Heart right ventricle (tissue), 16 donors: ENCODE data around the gene PNMA6E. TPM values are rescaled to one million over a fixed set of nuclear protein-coding genes. Genes with fewer than 3 reads are reported as not detected.

ENCODE experiments used
- ATAC-seq, 8 donors: fragments of 200-7000 bp; cut with Tn5 transposase; one replicate each; pipeline ENCODE4 v1.9.1; 2020; ENCODE audit warnings: mild to moderate bottlenecking in 8 of 8, moderate library complexity in 8 of 8, moderate number of reproducible peaks in 1 of 8
- DNase-seq, 2 donors: peaks; one replicate each; pipeline ENCODE4 v3.0.0-alpha.2; 2020
- H3K27ac ChIP-seq, 10 donors: fragments of 200-600 bp; sonication (generic) in 2 of 10; one replicate each; pipeline versions ENCODE4 v1.5.0 to v1.8.0; 2020 to 2022; ENCODE audit warnings: mild to moderate bottlenecking in 3 of 10
- H3K27me3 ChIP-seq, 7 donors: fragments of 200-600 bp; one replicate each; pipeline ENCODE4 v1.8.0; 2021 to 2022; ENCODE audit warnings: mild to moderate bottlenecking in 2 of 7
- H3K36me3 ChIP-seq, 9 donors: fragments of 200-600 bp; sonication (generic) in 1 of 9; one replicate each; pipeline versions ENCODE4 v1.5.0 to v1.8.0; 2020 to 2022; ENCODE audit warnings: mild to moderate bottlenecking in 2 of 9
- H3K4me1 ChIP-seq, 9 donors: fragments of 200-600 bp; sonication (generic) in 1 of 9; one replicate each; pipeline versions ENCODE4 v1.5.0 to v1.8.0; 2020 to 2022; ENCODE audit warnings: mild to moderate bottlenecking in 4 of 9
- H3K4me3 ChIP-seq, 10 donors: fragments of 200-600 bp; sonication (generic) in 2 of 10; one replicate each; pipeline versions ENCODE4 v1.5.0 to v1.8.0; 2020 to 2022; ENCODE audit warnings: mild to moderate bottlenecking in 7 of 10, moderate library complexity in 2 of 10
- H3K9me3 ChIP-seq, 11 donors: fragments of 200-600 bp in 10 of 11; sonication (generic) in 2 of 11; one replicate each; pipeline versions ENCODE4 v1.5.0 to v1.8.0; 2013 to 2022; ENCODE audit warnings: mild to moderate bottlenecking in 2 of 11, control low read depth in 1 of 11, moderate library complexity in 1 of 11
- WGBS, 2 donors: extraction: QIAGEN DNeasy Blood & Tissue Kit; methylation state at CpG; one replicate each; pipeline ENCODE4 v1.1.7; 2013; ENCODE audit warnings: inconsistent platforms in 1 of 2; 5-methylcytosine and 5-hydroxymethylcytosine counted together
- intact Hi-C, 10 donors: fragments of 100-400 bp; cut with DNase I; formaldehyde crosslinking; loops; one replicate each; pipeline versions ENCODE4 v1.11.1 to v1.14.2; 2022
- polyA plus RNA-seq, 2 donors: library from polyadenylated mRNA; stranded (reverse); fragments of 200-250 nt; gene quantifications; one replicate each; pipeline ENCODE4 v1.2.3, GENCODE V29; 2013
- total RNA-seq, 10 donors: library from RNA; stranded (reverse); fragmentation: NEBNext Ultra II Directional in 3 of 10; extraction: Animal tissue kit (Norgen Biotek cat#: 25700) in 3 of 10; gene quantifications; one replicate each; pipeline versions ENCODE4 v1.2.1 to v1.2.4, GENCODE V29; 2021 to 2023
- TF ChIP-seq, protein P1 (sequence below), 9 donors: fragments of 200-600 bp; sonication (generic) in 2 of 9; IDR thresholded peaks; one replicate each; pipeline versions ENCODE4 v1.5.0 to v1.8.0; 2021 to 2022; ENCODE audit warnings: antibody characterized with exemption in 9 of 9, mild to moderate bottlenecking in 5 of 9, moderate library complexity in 1 of 9
- donor health status: Arrhythmogenic right ventricular cardiomyopathy.
- donor health status: ischemic (EF 13 %, LVEDD 7.1; RV severe dilation, severe dysfunction).
- donor health status: healthy with polysubstance abuse.
- donor health status: DM: no; HTN: yes; CAD: no.
- donor health status: DM: no; HTN: no; CAD: no.
- donor health status: ischemic (EF 25% LVEDD 6.9; RV normal size, moderate dysfunction).
- donor health status: ischemic (EF 25% LVEDD 5.7; RV mildly dilated, moderate dysfunction).
- donor health status: healthy.
- donor health status: DM: yes; HTN: yes; CAD: no.
- donor health status: Ischemic cardiomyopathy.
- donor health status: ischemic (EF 35%, LVEDD 5.7; RV mildly dilated, moderate dysfunction).
- donor health status: nonischemic (EF 11% LVEDD 7.7; RV severe dilation, severe dysfunction).
- donor health status: DM: yes; HTN: yes; CAD: no.
- donor health status: PGD.
- donor health status: ischemic (EF 29% LVEDD 5.4; RV normal size, mild dysfunction).
- donor health status: nonischemic (EF 23%, LVEDD 6.1; RV moderate dilation, normal function).

Gene PNMA6E
- total and polyA plus RNA-seq, 12 donors, result not detected

DNA sequence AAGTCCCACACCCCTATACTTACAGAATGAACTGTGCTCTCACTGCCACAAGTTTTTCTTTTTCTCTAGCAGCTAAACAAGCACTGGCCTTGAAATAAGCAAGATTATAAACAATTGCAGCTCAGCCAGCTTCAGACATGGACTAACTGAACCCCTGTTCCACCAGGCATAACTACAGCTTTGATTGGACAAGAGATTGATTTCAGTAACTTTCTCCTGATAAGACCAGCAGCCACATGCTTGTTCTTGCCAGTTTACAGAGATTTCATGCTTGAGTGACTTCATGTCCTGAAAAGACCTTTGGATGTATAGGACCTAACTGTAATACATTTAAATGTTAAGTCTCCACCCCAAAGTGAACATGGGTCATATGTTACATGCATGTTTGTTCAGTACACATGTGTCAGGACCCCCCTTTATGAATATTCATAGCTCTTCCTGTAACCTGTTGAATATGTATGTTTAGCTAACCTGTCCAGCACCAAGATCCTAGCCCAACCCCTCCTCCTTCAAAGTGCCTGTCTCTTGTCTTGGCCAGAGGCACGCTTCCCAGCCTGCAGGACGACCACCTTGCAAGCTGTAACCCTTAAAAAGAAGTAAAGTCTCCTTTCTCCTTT, 39.3 kb downstream of the PNMA6E start:
- Histone ChIP-seq H3K36me3 (no peaks in the 10 kb centered on the region), H3K4me3 (no peak overlapping the region), H3K27ac (no peak overlapping the region), H3K9me3 (peaks cover 0 to 19% (median 0%) of the 10 kb centered on the region in 11 donors), H3K27me3 (peaks cover 0 to 26% (median 0%) of the 10 kb centered on the region in 7 donors), H3K4me1 (no peaks in the 10 kb centered on the region)
- TF ChIP-seq, protein P1, sequence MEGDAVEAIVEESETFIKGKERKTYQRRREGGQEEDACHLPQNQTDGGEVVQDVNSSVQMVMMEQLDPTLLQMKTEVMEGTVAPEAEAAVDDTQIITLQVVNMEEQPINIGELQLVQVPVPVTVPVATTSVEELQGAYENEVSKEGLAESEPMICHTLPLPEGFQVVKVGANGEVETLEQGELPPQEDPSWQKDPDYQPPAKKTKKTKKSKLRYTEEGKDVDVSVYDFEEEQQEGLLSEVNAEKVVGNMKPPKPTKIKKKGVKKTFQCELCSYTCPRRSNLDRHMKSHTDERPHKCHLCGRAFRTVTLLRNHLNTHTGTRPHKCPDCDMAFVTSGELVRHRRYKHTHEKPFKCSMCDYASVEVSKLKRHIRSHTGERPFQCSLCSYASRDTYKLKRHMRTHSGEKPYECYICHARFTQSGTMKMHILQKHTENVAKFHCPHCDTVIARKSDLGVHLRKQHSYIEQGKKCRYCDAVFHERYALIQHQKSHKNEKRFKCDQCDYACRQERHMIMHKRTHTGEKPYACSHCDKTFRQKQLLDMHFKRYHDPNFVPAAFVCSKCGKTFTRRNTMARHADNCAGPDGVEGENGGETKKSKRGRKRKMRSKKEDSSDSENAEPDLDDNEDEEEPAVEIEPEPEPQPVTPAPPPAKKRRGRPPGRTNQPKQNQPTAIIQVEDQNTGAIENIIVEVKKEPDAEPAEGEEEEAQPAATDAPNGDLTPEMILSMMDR (IDR thresholded peaks at IDR 0.05), result no peak
- WGBS, 2 donors, result 68 to 69% methylated on average over 2 of the region's 2 CpGs
- DNase-seq (no peak), ATAC-seq (no peak)
- intact Hi-C loops, result no loop called here

DNA sequence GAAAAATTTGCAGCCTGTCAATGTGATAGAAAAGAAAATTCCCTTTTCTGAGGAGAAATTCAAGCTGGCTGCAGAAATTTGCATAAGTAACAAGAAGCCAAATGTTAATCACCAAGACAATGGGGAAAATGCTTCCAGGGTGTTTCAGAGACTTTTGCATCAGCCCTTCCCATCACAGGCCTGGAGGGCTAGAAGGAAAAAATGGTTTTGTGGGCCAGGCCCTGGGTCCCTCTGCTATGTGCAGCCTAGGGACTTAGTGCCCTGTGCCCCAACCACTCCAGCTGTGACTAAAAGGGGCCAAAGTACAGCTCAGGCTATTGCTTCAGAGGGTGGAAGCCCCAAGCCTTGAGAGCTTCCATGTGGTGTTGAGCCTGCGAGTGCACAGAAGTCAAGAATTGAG, 43.3 kb downstream of the PNMA6E start:
- TF ChIP-seq, protein P1 (IDR thresholded peaks at IDR 0.05), result no peak
- Histone ChIP-seq H3K4me3 (no peak overlapping the region), H3K27ac (no peak overlapping the region), H3K27me3 (peaks cover 0 to 14% (median 0%) of the 10 kb centered on the region in 7 donors), H3K9me3 (peaks cover 0 to 30% (median 0%) of the 10 kb centered on the region in 11 donors), H3K36me3 (no peaks in the 10 kb centered on the region), H3K4me1 (no peaks in the 10 kb centered on the region)
- ATAC-seq (no peak), DNase-seq (no peak)
- 92 to 100% methylated on average over 1 of the region's 1 CpG for WGBS, 2 donors
- intact Hi-C loops, result no loop called here

DNA sequence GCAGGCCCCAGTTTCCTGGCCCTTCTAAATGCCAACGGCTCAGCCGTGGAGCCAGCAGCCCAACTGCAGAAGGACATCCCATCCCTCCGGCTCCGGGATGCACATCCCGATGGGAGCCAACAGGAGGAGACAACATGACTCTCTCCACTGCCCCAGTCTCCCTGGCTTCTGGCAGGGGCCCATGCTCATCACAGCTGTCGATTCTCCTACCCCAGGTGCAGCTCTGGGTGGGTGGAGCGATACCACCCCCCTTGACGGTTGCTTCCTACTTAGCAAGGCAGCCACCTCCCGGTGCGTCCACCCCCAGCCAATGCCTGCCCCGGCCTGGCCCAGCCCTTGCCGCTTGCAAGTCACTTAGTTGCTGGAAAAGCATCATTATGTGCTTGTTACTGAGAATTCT, 47.7 kb downstream of the PNMA6E start:
- Histone ChIP-seq H3K4me1 (no peaks in the 10 kb centered on the region), H3K27me3 (no peaks in the 10 kb centered on the region), H3K4me3 (no peak overlapping the region), H3K9me3 (peaks cover 0 to 24% (median 0%) of the 10 kb centered on the region in 11 donors), H3K27ac (no peak overlapping the region), H3K36me3 (peaks cover 0 to 19% (median 0%) of the 10 kb centered on the region in 9 donors)
- 63 to 70% methylated on average over 12 of the region's 12 CpGs for WGBS, 2 donors
- TF ChIP-seq, protein P1 (IDR thresholded peaks at IDR 0.05), result no peak
- intact Hi-C loops, result no loop called here
- ATAC-seq, result no peak
- DNase-seq, result no peak

DNA sequence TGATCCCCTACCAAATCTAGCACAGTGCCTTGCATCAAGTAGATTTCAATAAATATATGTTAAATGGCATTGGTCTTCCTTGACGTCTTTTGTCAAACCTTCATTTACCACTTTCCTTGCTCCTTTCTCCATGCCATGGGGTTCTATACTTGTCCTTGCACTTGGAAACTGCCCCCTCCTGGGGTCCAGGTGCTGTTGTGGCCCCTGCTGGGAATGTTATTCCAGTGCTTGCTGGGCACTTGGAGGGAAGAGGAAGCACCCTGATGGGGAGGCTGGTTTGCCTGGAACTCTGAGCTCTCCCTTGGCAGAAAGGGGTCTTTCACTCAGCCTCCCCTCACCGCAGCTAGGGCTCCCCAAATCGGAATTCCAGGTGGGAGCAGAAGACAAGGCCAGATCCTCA, 48.3 kb downstream of the PNMA6E start:
- 85 to 88% methylated on average over 3 of the region's 3 CpGs for WGBS, 2 donors
- DNase-seq (no peak), ATAC-seq (no peak)
- intact Hi-C loops, result no loop called here
- Histone ChIP-seq H3K4me1 (no peaks in the 10 kb centered on the region), H3K36me3 (peaks cover 0 to 24% (median 0%) of the 10 kb centered on the region in 9 donors), H3K9me3 (peaks cover 0 to 18% (median 0%) of the 10 kb centered on the region in 11 donors), H3K4me3 (no peak overlapping the region), H3K27me3 (no peaks in the 10 kb centered on the region), H3K27ac (no peak overlapping the region)
- TF ChIP-seq, protein P1 (IDR thresholded peaks at IDR 0.05), result no peak
